HG02623 (cell line): ENCODE data around the gene DHCR24.

ENCODE experiments used
- ATAC-seq: cut with Tn5 transposase; IDR thresholded peaks from one replicate; pipeline ENCODE4 v1.9.1; 2021; ENCODE audit warnings: moderate library complexity; ENCODE audit not compliant: unreplicated experiment

The DHCR24 gene

GRCh38 chr1:54804471-54805132 is 82.4 kb downstream of the DHCR24 start:
- no peak for ATAC-seq

- no peak for ATAC-seq
Measured at GRCh38 chr1:54803761-54804470, 83.1 kb downstream of the DHCR24 start.

GRCh38 chr1:54800899-54801759 is 85.9 kb downstream of the DHCR24 start, which contains the start of gene TTC22:
Gene TTC22 (minus strand): TSS chr1:54801323. CDS start chr1:54801163, 160 bp downstream.
- ATAC-seq = peak; percentile 81

- no peak for ATAC-seq
Measured at GRCh38 chr1:54800041-54800898, 86.7 kb downstream of the DHCR24 start.
